MM.1S (cell line): ENCODE results near the gene ADAR.

Experiments used
- DNase-seq: peaks from one replicate; pipeline ENCODE4 v3.0.0-alpha.2; 2015
- H2AFZ ChIP-seq: fragments of 300-600 bp; sonication (generic); 2 replicates; pipeline ENCODE4 v1.6.0; 2016; ENCODE audit warnings: antibody characterized with exemption, low read length
- H3F3A ChIP-seq: fragments of 300-600 bp; sonication (generic); 2 replicates; pipeline ENCODE4 v1.6.1; 2016; ENCODE audit warnings: mild to moderate bottlenecking, antibody characterized with exemption, low read length, moderate library complexity, mixed read lengths; ENCODE audit not compliant: insufficient read depth
- H3K27ac ChIP-seq: fragments of 300-600 bp; sonication (generic); 2 replicates; pipeline ENCODE4 v1.5.1; 2016; ENCODE audit warnings: mild to moderate bottlenecking, low read length
- H3K27me3 ChIP-seq: fragments of 300-600 bp; sonication (generic); replicated peaks from 2 replicates; pipeline ENCODE4 v1.6.0; 2016; ENCODE audit warnings: low read length; ENCODE audit not compliant: insufficient read depth
- H3K36me3 ChIP-seq: fragments of 300-600 bp; sonication (generic); replicated peaks from 2 replicates; pipeline ENCODE4 v1.6.1; 2016; ENCODE audit warnings: mild to moderate bottlenecking, low read length, mixed read lengths; ENCODE audit not compliant: insufficient read depth
- H3K4me1 ChIP-seq: fragments of 300-600 bp; sonication (generic); 2 replicates; pipeline ENCODE4 v1.6.1; 2016; ENCODE audit warnings: low read length, mixed read lengths
- H3K4me2 ChIP-seq: fragments of 300-600 bp; sonication (generic); 2 replicates; pipeline ENCODE4 v1.6.0; 2016; ENCODE audit warnings: low read depth, low read length
- H3K4me3 ChIP-seq: fragments of 300-600 bp; sonication (generic); 2 replicates; pipeline ENCODE4 v1.5.1; 2016; ENCODE audit warnings: low read length, mixed read lengths
- H3K79me2 ChIP-seq: fragments of 300-600 bp; sonication (generic); 2 replicates; pipeline ENCODE4 v1.6.1; 2016; ENCODE audit warnings: mixed run types, low read length, mixed read lengths
- H3K9ac ChIP-seq: fragments of 300-600 bp; sonication (generic); 2 replicates; pipeline ENCODE4 v1.6.1; 2016; ENCODE audit warnings: low read length, mixed read lengths
- H3K9me2 ChIP-seq: fragments of 300-600 bp; sonication (generic); replicated peaks from 2 replicates; pipeline ENCODE4 v1.6.1; 2016; ENCODE audit warnings: mild to moderate bottlenecking, low read length, mixed read lengths; ENCODE audit not compliant: insufficient read depth
- H3K9me3 ChIP-seq: fragments of 300-600 bp; sonication (generic); replicated peaks from 2 replicates; pipeline ENCODE4 v1.6.1; 2016; ENCODE audit warnings: mild to moderate bottlenecking, low read length, mixed read lengths; ENCODE audit not compliant: insufficient read depth
- H4K20me1 ChIP-seq: fragments of 300-600 bp; sonication (generic); 2 replicates; pipeline ENCODE4 v1.6.1; 2016; ENCODE audit warnings: mild to moderate bottlenecking, low read length, moderate library complexity, mixed read lengths; ENCODE audit not compliant: insufficient read depth
- EZH2 ChIP-seq: fragments of 300-600 bp; sonication (generic); optimal IDR thresholded peaks from 2 replicates; pipeline ENCODE3; 2017; ENCODE audit warnings: low read depth, mild to moderate bottlenecking, antibody characterized with exemption, low read length, mixed read lengths
- EZH2phosphoT487 ChIP-seq: fragments of 300-600 bp; sonication (generic); IDR thresholded peaks from 2 replicates; pipeline ENCODE4 v1.6.1; 2018; ENCODE audit warnings: antibody characterized with exemption, low read length
- TF ChIP-seq, protein P1 (sequence below): fragments of 300-600 bp; sonication (generic); IDR thresholded peaks from 2 replicates; pipeline ENCODE4 v1.5.1; 2016; ENCODE audit warnings: antibody characterized with exemption, low read length, mixed read lengths

The ADAR gene

DNA sequence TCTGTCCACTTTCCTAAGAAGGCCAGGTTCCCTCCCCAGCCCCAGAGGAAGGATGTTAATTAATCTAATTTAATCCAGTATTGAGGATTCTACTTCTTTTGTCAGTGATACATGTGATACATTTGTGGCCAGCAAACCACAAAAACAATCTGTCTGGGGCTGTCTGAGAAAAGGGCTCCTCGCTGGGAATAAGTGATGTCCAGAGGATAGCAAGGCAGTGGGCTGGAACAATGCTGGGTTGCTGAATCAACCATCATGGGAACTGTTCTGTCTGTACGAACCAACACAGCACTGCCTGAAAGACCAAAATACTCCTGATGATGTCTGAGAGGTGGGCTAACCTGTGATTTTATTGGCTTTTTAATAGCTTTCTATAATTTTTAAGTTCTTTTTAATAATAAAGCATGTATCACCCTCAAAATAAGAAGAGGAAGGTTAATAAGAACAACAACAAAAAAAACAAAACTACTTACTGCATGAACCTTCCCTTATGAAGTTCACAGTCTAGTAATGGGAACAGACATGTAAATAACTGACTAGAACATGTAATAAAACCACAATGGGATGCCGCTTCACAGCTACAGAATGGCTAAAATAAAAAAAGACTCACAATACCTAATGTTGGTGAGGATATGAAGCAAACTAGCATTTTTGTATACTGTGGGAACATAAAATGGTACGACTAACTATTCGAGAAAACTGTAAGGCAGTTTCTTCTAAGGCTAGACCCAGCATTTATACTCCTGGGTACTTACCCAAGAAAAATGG lies 11.4 kb upstream of the ADAR start:
- H3K4me2 ChIP-seq: no peak overlapping the region
- 0 out of 2 replicates have a peak, but pooled peaks cover 3% of the 10 kb centered on the region for H3K36me3 ChIP-seq
- 0 out of 2 replicates have a peak, but pooled peaks cover 3% of the 10 kb centered on the region for H3F3A ChIP-seq
- H3K9me3 ChIP-seq: no peaks in the 10 kb centered on the region
- no peaks in the 10 kb centered on the region for H3K27me3 ChIP-seq
- H3K4me3 ChIP-seq: no peak overlapping the region
- TF ChIP-seq EZH2phosphoT487 (no peak), EZH2 (no peak)
- TF ChIP-seq, protein P1, sequence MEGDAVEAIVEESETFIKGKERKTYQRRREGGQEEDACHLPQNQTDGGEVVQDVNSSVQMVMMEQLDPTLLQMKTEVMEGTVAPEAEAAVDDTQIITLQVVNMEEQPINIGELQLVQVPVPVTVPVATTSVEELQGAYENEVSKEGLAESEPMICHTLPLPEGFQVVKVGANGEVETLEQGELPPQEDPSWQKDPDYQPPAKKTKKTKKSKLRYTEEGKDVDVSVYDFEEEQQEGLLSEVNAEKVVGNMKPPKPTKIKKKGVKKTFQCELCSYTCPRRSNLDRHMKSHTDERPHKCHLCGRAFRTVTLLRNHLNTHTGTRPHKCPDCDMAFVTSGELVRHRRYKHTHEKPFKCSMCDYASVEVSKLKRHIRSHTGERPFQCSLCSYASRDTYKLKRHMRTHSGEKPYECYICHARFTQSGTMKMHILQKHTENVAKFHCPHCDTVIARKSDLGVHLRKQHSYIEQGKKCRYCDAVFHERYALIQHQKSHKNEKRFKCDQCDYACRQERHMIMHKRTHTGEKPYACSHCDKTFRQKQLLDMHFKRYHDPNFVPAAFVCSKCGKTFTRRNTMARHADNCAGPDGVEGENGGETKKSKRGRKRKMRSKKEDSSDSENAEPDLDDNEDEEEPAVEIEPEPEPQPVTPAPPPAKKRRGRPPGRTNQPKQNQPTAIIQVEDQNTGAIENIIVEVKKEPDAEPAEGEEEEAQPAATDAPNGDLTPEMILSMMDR: no peak
- peaks cover 96% of the 10 kb centered on the region for H3K79me2 ChIP-seq
- no peak overlapping the region for H3K9ac ChIP-seq
- no peak overlapping the region for H2AFZ ChIP-seq
- no peak overlapping the region for H3K27ac ChIP-seq
- H3K4me1 ChIP-seq: no peaks in the 10 kb centered on the region
- H3K9me2 ChIP-seq: no peaks in the 10 kb centered on the region
- DNase-seq: no peak
- H4K20me1 ChIP-seq: peaks cover 9% of the 10 kb centered on the region; the same call in 1 of the 2 replicates

DNA sequence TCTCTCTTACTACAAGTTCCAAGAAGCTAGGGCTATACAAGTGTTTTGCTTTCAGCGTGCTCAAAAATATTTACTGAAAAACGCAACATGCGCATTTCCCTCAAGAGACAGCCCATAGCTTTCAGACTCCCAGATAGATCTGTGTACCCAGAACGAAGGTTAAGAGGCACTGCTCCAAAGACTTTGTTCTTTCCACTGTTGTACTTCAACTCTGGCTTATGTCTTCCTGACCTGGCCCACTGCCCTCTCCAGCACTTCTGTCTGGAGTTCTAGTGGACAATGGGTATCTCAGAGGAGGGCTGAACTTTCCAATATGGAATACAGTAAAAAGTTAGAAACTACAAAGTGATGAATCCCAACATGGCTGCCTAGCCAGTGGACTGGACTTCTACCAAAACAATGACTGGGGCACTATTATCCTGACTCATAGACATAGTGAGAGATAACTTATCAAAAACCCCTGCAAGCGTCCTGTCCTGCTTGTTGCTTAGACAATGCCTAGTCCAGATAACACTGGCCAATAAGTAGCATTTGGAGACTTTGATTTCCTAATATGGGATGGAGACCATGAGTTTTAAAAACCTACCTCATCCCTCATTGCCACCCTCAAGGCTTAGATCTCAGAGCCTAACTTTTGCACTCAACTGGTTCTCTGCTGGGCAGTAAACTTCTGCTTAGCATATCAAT lies 8.8 kb upstream of the ADAR start:
- H3K27me3 ChIP-seq: no peaks in the 10 kb centered on the region
- H3K79me2 ChIP-seq: peaks cover 92% of the 10 kb centered on the region
- H3K4me1 ChIP-seq: no peaks in the 10 kb centered on the region
- H3K36me3 ChIP-seq: no peaks in the 10 kb centered on the region
- TF ChIP-seq, protein P1: no peak
- no peak for TF ChIP-seq EZH2phosphoT487
- no peak for TF ChIP-seq EZH2
- H3K4me3 ChIP-seq: no peak overlapping the region
- no peak overlapping the region for H2AFZ ChIP-seq
- no peak for DNase-seq
- peaks cover 3% of the 10 kb centered on the region; the same call in 1 of the 2 replicates for H3F3A ChIP-seq
- H3K4me2 ChIP-seq: no peak overlapping the region
- H4K20me1 ChIP-seq: peaks cover 9% of the 10 kb centered on the region; the same call in 1 of the 2 replicates
- no peak overlapping the region for H3K27ac ChIP-seq
- no peaks in the 10 kb centered on the region for H3K9me3 ChIP-seq
- no peak overlapping the region for H3K9ac ChIP-seq
- no peaks in the 10 kb centered on the region for H3K9me2 ChIP-seq

DNA sequence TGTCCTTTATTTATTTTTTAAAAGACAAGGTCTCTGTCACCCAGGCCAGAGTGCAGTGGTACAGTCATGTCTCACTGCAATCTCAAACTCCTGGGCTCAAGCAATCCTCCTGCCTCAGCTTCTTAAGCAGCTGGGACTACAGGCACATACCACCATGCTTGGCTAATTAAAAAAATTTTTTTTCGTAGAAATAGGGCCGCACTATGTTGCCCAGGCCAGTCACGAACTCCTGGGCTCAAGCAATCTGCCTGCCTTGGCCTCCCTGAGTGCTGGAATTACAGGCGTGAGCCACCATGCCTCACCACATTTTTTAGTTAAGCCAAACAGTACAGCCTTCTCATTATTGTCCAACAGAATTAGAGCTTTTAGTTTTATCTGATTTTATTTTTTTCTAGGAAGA lies 7.4 kb upstream of the ADAR start:
- Histone ChIP-seq H3F3A (peaks cover 5% of the 10 kb centered on the region), H3K4me2 (no peak overlapping the region), H2AFZ (no peak overlapping the region), H3K27ac (no peak overlapping the region), H3K9me2 (no peaks in the 10 kb centered on the region), H3K36me3 (no peaks in the 10 kb centered on the region), H3K27me3 (no peaks in the 10 kb centered on the region), H4K20me1 (peaks cover 6% of the 10 kb centered on the region; the same call in 1 of the 2 replicates), H3K4me1 (no peaks in the 10 kb centered on the region), H3K9ac (no peak overlapping the region), H3K79me2 (peaks cover 92% of the 10 kb centered on the region), H3K4me3 (no peak overlapping the region), H3K9me3 (no peaks in the 10 kb centered on the region)
- TF ChIP-seq, protein P1: no peak
- TF ChIP-seq EZH2phosphoT487: no peak
- no peak for TF ChIP-seq EZH2
- DNase-seq: no peak
